ENCODE results near the gene ZBTB34.

DNA sequence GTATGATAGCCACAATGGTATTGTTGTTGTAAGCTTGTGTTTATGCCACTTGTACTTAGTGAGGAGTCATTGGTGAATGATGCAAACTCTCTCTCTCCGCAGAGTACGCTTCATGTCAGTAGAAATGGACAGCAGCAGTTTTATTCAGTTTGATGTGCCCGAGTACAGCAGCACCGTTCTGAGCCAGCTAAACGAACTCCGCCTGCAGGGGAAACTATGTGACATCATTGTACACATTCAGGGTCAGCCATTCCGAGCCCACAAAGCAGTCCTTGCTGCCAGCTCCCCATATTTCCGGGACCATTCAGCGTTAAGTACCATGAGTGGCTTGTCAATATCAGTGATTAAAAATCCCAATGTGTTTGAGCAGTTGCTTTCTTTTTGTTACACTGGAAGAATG lies 18.8 kb downstream of the ZBTB34 start:
- TF ChIP-seq POLR2A (IDR thresholded peaks at IDR 0.05) = no peak
- TF ChIP-seq, protein P1, sequence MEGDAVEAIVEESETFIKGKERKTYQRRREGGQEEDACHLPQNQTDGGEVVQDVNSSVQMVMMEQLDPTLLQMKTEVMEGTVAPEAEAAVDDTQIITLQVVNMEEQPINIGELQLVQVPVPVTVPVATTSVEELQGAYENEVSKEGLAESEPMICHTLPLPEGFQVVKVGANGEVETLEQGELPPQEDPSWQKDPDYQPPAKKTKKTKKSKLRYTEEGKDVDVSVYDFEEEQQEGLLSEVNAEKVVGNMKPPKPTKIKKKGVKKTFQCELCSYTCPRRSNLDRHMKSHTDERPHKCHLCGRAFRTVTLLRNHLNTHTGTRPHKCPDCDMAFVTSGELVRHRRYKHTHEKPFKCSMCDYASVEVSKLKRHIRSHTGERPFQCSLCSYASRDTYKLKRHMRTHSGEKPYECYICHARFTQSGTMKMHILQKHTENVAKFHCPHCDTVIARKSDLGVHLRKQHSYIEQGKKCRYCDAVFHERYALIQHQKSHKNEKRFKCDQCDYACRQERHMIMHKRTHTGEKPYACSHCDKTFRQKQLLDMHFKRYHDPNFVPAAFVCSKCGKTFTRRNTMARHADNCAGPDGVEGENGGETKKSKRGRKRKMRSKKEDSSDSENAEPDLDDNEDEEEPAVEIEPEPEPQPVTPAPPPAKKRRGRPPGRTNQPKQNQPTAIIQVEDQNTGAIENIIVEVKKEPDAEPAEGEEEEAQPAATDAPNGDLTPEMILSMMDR (IDR thresholded peaks at IDR 0.05) = no peak
